NCI-H1436 treated with DMSO at 0.1 percent for 48 hours (cell line): ENCODE measurements around the gene LONRF2.

ENCODE experiments used
- DNase-seq: peaks from one replicate; lab custom pipeline; 2025; lab: John Stamatoyannopoulos, UW

Gene LONRF2

GRCh38 chr2:100275200-100275589 is 47.1 kb downstream of the LONRF2 start:
- no peak for DNase-seq

GRCh38 chr2:100274566-100275199 is 47.6 kb downstream of the LONRF2 start:
- DNase-seq, result no peak

- DNase-seq, result no peak
These were observed 48.2 kb downstream of the LONRF2 start for GRCh38 chr2:100274076-100274475.

DNA sequence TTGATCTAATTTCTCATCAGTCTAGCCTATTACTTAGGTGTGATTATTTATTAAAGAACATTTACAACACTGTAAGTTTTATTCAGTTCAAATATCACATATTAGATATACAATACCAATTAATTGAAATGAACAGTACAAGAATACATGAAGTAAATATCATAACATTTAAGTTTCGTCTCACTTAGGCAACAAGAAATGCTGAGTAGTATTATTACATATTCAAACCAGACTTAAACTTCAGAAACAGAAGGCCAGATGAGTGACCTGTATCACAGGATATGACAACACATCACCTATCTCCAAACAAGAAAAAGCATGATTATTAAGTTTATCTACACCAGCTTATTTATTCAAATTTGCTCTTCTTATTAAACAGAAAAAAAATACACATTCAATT is 48.9 kb downstream of the LONRF2 start:
- DNase-seq, result no peak

- DNase-seq, result no peak
These were observed 49.4 kb downstream of the LONRF2 start for GRCh38 chr2:100272841-100273329.

DNA sequence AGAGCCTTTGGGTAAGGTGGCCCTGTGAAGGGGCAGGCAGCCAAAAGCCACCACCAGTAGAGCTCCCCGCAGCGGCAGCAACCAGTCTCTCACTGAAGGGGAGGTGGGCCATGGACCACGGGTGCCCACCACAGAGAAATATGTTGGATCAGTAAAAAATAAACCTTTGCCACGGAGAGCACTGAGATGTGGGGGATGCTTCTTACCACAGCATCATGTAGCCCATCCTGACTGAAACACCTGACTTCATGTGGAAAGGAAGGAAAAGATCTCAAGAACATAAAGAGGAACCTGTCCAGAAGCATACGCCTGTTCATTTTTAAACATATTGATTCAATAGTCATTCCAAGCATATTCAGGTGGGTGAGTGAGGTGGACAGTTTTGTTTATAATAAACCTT is 51.1 kb downstream of the LONRF2 start:
- no peak for DNase-seq

- no peak for DNase-seq
These were observed 51.7 kb downstream of the LONRF2 start for GRCh38 chr2:100270381-100271146.

DNA sequence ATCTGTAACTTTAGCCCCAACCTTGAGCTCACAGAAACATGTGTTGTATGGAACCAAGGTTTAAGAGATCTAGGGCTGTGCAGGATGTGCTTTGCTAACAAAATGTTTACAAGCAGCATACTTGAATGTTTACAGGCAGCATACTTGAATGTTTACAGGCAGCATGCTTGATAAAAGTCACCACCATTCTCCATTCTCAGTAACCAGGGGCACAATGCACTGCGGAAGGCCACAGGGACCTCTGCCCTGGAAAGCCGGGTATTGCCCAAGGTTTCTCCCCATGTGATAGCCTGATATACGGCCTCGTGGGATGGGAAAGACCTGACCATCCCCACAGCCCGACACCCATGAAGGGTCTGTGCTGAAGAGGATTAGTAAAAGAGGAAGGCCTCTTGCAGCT is 52.4 kb downstream of the LONRF2 start:
- DNase-seq, result no peak

DNA sequence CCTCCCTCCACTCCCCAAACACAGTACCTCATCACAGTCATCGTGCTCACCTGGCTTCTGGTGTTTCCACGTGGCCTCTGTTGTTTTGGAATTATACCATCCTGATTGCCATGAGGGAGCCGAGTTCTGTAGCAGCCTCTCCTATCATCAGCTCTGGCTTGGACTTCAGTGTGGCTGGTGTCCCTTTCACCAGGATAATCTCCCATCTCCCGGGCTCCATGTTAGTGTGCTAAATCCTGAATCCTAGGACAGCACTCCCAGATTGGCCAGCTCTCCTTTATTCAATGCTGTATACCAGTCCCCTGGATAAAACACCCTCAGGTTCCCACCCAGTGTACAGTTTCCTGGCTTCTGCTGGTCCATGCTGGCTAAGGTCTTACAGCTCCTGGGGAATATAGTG is 53.3 kb downstream of the LONRF2 start:
- no peak for DNase-seq

DNA sequence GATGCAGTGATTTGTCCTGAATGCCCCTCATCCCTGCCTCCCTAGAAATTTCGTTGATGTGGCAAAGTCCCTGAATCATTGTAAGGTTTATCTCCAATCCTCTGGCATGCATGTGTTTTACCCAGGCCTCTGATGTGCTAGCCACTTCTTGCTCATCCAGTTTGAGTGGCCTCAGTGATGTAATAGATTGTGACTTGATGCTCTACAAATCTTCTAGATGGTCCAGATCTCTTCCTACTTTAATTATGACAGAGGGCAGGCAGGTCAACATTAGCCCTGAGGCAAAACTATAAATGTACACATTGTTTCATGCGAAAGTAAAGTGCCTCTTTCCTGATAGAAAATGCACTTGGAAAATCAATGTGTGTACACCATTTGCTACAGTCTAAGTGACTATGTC is 54.5 kb downstream of the LONRF2 start:
- DNase-seq, result no peak

DNA sequence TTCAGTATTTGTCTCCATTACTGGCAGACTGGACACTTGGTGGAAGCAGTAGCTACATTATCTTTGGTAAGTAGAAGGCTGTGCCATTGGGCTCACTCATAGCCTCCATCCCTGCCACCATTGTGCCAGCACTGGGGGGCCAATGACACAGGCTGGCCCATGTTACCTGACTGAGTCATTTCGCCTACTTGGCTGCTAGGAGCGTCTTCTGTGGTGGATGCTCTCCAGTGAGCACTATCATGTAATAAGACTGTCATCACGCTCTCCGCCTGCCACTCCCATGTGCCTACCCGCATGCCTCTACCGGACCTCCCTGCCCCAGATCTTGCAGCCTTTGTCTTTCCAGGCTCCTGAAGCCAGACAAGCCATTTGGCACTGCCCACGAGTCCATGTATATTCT is 56.2 kb downstream of the LONRF2 start:
- no peak for DNase-seq

- no peak for DNase-seq
These were observed 57.1 kb downstream of the LONRF2 start for GRCh38 chr2:100265226-100265625.

- DNase-seq, result no peak
These were observed 57.6 kb downstream of the LONRF2 start for GRCh38 chr2:100264651-100265050.

DNA sequence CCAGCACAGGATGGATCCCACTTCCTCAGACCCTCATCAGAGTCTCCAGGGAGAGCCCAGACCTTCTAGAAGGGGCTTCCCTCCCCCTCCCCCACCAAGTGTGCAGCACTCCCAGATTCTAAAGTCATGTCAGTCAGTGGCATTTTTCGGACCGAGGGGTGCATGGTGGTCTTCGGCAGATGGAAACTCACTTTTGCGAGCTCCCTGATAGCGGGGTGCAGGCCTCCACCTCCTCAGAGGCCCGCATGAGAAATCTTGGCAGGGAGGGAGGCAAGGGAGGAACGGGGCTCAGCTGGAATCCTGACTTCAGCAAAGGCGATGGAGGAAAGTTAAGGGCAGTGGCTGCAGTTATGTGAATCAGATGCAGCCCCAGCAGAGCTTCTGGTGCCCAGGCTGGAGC is 58.2 kb downstream of the LONRF2 start:
- DNase-seq, result no peak

DNA sequence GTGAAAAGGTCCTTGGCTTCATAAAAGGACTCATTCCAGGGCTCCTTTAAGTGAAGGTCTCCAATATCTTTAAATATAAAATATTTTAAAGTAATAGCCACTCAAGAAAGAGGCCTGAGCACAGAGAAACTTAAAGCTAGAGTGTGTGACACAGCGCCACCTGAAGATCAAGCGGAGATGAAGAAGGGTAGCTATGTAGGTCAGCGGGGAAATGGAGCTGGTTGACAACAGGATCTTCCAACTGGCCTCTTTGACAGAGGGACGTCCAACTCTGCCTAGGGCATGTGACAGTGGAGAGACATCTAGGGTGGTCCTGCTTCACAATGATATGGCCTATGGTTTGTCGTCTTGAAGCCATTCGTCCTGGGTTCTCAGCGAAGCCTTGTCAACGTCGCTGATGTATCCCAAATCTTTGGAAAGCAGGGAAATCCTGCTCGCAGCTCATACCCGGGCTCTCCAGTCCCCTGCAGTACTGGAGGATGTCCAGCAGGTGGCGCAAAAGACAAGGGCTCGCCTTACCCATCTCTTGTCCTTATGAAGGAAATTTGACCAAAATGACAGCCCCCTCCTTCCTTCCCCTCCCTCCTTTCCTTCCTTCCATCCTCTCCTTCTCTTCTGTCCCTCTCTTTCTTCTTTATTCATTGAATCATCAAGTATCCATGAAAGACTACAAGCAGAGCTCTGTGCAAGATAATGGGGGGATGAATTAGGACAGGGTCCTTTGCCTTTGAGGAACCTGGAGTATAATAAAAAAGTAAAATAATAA is 59.6 kb downstream of the LONRF2 start:
- no peak for DNase-seq

DNA sequence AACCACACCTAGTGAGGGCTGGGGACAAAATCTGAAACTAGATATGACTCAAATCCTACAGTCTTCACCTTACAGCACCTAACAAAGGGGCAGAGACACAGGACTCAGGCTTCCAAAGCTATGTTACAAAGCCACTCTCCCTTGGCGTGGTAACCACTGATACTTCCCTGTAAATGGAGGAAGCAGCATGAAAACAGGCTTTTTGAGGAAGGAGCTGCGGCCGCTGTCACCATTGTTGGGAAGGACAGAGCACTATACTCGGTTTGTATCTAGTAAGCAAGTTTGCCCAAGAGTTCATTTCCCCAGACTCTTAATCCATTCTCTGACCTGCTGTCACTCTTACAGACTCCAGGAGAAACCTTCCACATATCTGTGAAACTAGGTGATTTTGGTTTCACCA is 60.3 kb downstream of the LONRF2 start:
- DNase-seq, result no peak

DNA sequence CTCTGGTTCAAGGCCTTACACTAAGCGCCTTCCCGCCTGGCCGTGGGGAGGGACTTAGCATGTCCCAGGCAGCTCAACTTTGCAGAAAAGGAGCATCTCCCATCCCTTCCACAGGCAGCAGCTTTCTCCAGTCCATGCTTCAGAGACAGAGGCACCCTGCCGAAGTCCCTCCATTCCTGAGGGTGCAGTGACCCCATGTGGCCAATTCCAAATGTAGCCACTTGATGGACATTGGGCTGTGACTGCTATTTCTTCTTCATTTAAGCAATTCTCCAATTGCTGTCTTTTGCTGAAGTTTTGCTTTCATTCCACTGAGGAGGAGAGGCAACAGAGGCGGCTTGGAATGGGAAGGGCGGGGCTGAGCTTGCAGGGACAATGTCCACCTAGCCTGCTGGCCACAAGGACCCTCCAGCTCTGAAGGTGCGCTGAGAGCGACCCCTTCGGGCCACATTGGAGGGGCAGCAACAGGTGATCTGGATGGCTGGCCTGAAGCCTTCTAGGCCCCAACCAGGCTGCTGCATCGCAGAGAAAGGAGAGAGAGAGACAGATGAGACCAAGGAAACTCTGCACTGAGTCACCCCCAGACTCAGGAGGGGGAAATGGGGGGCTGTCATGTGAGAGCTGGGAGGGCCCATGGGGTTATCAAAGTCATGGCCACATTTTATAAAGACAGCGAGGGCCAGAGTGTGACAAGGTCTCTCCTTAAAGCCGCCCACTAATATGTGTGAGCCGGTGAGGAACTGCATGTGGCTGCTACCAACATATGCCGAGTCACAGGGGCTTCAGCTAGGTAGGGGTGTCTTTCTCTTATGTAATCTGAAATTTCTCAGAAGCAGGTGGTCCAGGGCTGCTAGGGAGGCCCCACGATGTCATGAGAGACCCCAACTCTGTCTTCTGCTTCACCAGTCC is 61.3 kb downstream of the LONRF2 start:
- no peak for DNase-seq

DNA sequence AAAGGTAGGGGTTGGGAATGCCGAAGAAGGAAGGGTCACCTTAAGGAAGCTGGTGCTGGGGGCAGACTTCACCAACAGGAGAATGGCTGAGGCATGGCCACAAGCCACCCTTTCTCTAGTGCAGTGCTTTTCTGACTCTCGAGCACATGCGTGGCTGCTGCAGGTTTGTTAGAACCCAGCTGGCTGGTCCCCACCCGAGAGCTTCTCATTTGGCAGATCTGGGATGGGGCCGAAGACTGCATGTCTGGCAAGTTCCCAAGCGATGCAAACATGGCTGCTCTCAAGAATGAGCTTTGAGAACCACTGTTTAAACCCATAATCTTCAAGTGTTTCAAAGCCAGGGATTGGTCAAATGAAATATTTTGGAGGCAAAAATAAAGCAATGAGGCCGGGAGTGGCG is 63.2 kb downstream of the LONRF2 start:
- DNase-seq, result no peak

DNA sequence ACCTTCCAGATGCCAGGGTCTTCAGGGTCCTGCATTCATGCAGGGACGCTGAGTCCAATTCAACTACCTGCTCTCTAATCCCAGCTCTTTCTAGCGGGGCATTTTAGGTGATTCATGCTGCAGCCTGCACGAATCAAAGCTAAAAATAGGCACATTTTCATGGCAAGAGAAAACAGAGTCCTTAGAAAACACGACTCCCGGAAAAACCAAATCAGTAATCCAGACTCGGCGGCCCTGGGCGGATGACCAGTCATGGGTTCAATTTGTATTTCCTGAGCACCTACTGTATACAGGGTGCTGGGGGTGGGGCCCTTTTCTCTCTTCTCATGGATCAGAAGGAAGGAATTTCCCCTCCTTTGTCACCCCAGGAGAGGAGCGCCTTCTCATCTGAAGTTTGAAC is 64.4 kb downstream of the LONRF2 start:
- no peak for DNase-seq

DNA sequence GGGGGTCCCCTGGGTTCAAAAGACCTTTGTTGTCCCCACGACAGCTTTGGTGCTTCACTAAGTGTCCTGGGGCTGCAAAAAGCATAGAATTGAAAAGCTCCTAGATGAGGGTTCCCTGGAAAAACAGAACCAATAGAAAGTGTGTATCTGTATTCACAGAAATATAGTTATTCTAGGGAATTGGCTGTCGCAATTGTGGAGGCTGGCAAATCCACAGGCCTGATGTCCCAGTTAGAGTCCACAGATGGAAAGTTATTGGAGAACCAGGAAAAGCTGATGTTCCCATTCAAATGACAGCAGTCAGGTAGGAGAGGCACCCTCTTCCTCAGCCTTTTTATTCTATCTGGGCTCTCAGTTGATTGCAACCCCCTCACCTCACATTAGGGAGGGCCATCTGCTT is 65.5 kb downstream of the LONRF2 start:
- no peak for DNase-seq

DNA sequence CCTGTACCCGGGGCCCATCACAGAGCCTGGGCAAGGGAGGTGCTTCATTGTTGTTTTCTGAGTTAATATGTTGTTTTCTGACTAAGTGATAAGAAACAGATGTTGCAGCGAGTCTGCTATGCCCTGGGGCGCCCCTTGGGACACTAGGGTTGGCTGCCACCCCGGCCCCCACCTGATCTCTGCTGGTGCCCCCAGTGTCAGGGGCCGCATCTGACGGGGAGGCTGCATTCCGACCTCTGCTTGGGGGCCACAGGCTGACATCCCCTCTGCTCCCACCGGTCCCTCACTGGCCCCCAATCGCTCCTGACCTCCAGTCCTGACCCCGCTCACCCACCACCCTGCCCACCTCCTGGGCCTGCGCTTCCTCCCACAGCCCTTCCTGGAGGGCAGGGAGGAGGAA is 65.9 kb downstream of the LONRF2 start:
- no peak for DNase-seq

DNA sequence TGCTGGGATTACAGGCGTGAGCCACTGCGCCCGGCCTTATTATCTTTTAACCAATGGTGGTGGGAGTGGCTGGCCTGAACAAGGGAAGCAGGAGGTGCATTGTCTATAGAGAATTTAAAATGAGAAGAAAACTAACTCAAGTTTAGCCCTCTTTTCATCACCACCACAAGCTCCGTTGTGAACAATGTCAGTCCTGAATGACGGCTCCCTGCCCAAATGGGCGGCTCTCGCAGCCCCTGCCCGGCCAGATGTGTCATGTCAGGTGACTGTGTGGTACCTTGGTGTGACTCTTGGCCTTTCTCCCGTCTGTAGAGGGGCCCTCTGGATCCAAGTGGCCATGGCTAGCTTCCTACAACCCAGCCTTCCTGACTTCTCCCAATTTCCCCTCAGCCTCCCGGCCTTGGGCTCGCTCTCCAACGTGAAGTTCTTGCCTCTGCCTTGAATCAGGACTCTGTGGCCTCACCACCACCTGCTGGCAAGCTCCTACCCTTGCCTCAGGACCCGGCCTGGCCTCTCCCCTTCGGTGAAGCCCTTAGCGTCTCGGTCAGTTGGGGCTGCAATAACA is 67.6 kb downstream of the LONRF2 start:
- DNase-seq, result no peak
